B cell (primary cell): ENCODE measurements around the gene MUC4.
"Not testable (repeated sequence)": the region's sequence is repeated elsewhere in the genome, so short reads cannot be mapped to it uniquely, and the experiment has no call there.

ENCODE experiments used
- EZH2 ChIP-seq: IDR thresholded peaks from 2 replicates; pipeline ENCODE4 v1.6.1; 2012; ENCODE audit warnings: borderline replicate concordance, low read depth, mild to moderate bottlenecking, moderate library complexity, low read length; ENCODE audit not compliant: insufficient read depth, poor library complexity, severe bottlenecking
- TF ChIP-seq, protein P1 (sequence below): fragments of 200-600 bp; IDR thresholded peaks from one replicate; pipeline ENCODE4 v1.8.0; 2022; ENCODE audit warnings: antibody characterized with exemption, mild to moderate bottlenecking

DNA sequence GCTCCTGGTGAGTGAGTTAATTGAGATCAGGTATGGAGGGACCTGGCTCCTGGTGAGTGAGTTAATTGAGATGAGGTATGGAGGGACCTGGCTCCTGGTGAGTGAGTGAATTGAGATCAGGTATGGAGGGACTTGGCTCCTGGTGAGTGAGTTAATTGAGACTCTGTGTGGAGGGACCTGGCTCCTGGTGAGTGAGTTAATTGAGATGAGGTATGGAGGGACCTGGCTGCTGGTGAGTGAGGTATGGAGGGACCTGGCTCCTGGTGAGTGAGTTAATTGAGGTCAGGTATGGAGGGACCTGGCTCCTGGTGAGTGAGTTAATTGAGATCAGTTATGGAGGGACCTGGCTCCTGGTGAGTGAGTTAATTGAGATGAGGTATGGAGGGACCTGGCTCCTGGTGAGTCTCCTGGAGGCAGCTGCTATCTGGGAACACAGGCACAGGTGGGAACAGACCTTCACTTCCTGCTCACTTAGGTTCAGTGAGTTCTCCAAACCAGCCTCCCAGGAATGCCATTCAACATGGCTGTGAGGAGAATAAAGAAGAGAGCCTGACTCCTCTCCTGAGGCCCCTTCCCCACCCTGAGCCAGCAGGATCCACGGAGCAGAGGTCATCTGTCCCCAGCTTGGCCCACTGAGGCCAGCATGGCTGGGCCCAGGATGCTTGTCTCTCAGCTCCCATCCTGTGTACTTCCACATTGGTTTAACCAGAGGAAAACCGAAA, 100.5 kb downstream of the MUC4 start:
- TF ChIP-seq, protein P1, sequence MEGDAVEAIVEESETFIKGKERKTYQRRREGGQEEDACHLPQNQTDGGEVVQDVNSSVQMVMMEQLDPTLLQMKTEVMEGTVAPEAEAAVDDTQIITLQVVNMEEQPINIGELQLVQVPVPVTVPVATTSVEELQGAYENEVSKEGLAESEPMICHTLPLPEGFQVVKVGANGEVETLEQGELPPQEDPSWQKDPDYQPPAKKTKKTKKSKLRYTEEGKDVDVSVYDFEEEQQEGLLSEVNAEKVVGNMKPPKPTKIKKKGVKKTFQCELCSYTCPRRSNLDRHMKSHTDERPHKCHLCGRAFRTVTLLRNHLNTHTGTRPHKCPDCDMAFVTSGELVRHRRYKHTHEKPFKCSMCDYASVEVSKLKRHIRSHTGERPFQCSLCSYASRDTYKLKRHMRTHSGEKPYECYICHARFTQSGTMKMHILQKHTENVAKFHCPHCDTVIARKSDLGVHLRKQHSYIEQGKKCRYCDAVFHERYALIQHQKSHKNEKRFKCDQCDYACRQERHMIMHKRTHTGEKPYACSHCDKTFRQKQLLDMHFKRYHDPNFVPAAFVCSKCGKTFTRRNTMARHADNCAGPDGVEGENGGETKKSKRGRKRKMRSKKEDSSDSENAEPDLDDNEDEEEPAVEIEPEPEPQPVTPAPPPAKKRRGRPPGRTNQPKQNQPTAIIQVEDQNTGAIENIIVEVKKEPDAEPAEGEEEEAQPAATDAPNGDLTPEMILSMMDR = not testable (repeated sequence)
- TF ChIP-seq EZH2 = not testable (repeated sequence)
